CD4-positive, alpha-beta T cell treated with Interleukin-4 for 1 hour (primary cell): ENCODE data around the gene TBC1D8.

Source experiments
- DNase-seq, 2 donors: peaks; one replicate each; pipeline ENCODE4 v3.0.0-alpha.2; 2020 to 2022

The TBC1D8 gene

DNA sequence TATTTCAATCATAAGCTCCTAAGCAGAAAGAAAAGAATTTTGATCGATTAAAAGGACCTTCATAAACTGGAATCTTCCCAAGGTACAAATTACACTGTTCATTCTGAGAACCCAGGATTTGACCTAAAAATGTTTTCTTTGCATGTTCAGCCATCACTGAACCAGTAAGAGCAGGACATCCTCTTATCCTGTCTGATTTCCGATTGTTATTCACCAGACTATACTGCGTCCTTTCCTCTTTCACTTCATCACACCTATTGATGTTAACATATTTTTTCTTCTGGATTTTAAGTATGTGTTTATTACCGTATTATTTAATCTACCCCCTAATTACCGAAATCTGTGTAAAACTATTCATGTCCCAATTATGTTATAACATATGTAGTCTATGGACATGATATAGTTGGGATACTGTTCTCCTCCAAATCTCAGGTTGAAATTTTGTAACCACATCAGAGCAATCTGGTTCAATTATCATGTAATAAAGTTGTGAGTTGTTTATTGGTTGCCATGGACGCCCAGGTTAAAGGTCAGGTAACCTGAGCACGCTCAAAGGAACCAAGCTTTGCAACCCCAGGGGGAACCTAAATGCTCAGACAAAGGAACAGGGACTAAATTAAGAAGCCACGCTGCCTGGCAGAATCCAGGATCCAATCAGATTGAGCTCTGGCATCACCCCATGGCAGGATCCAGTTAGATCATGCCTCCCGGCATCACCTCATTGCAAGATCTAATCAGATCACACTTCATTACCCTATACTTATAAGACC is 11.6 kb upstream of the TBC1D8 start:
- no peak for DNase-seq

GRCh38 chr2:101161658-101162057 is 10.5 kb upstream of the TBC1D8 start:
- DNase-seq: no peak

- DNase-seq: no peak
These were observed 9.3 kb upstream of the TBC1D8 start for GRCh38 chr2:101160454-101160853.

DNA sequence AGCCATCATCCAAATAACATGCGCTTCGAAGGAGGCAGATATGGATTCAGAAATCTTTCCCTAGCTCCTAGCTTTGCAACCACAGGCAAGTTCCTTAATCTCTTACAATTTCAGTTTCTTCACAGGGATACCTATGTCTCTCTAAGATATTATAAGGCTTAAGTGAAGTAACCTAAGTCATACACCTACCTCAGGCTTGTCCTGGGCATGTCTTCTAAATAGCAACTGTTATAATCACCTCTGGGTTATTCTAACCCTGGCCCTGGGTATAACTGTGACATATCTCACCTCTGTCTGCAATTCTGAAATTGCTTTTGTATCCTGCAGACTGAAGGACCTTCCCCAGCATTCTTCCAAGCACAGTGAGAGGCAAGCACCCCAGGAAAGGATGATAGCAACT is 8.3 kb upstream of the TBC1D8 start:
- no peak for DNase-seq

DNA sequence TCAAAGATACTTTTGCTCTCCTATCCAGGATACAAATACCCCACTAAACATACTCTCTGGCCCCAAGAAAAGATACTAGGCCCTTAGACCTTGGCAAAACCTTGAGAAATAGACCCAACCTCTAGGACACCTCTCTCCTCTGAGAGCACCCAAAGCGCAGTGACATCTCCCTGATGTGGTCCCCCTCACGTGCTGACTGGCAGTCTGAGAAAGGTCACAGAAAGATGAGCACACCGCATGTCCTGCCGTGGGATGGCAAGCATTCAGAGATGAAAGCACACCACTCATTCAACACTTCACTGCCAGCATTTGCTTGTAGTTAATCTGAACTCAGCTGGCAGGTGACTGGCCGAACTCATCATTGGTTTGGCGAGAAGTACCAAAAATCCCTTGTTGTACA is 6.1 kb upstream of the TBC1D8 start:
- DNase-seq: no peak

DNA sequence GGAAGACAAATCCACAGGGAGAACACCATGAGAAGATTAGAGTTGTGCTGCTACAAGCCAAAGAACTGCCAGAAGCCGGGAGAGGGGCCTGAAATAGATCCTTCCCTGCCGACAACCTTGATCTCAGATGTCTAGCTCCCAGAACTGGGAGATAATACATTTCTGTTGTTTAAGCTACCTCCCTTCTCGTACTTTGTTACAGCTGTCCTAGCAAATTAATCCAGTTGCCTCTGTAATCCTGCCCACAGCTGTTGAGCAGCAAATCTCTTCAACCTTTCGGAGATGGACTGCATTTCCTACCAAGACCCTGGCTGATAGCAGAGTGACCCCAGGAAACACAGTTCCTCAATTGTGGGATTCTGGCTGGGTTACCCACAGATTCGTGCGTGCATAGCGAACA is 2.6 kb upstream of the TBC1D8 start:
- DNase-seq: no peak

DNA sequence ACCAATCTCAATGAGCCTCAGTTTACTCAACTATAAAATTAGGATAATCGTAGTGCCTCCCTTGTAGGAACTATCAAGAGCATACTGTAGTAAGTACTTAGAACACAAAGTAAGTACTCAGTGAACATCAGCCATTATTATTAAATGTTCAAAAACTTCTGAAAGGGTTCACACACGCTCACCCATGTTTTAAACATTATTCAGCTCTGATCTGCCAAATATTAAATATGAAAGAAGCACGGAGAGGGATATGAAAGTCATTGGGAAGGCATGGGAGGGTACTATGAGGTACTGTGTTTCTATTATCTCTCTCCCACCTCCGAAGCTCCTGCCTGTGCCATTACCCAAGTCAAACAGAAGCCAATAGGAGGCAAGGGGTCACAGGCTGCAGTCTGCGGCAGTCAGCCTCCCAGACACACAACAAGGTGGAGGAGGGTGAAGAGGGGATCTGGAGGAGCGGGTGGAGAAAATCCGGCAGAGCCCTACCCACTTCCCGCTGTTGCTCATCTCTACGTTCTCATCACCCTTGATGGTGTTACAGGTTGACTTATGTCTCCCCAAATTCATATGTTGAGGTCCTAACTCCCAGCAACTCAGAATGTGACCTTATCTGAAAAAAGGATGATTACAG is 2.0 kb upstream of the TBC1D8 start:
- DNase-seq: no peak

- DNase-seq: peak; percentile 22 to 44
These were observed 1.3 kb upstream of the TBC1D8 start for GRCh38 chr2:101152272-101153076.

DNA sequence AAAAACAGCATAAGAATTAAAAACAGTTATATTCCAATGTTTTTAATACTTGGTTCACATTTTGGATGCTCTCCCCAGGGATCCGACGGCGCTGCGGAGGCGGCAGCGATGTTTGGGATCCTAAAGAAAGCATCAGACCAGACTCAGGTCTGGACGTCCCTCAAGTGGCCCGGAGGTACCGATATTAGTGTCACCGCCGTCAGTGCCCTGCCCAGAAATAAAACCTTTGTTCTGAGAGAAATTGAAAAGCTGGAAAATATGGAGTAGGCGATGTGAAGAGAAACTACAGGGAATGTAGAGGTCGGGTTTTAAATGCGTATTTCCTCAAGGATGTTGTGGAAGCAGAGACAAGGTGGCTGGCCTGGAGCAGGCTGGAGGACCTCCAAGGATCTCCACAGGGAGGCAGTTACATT is 683 bp upstream of the TBC1D8 start:
- no peak for DNase-seq

- peak in 1 of 2 donors; percentile 12 for DNase-seq
These were observed 656 bp downstream of the TBC1D8 start for GRCh38 chr2:101150306-101151145.

GRCh38 chr2:101149241-101150192 is 1.7 kb downstream of the TBC1D8 start:
- no peak for DNase-seq

- DNase-seq: no peak
These were observed 2.4 kb downstream of the TBC1D8 start for GRCh38 chr2:101148777-101149176.

GRCh38 chr2:101147971-101148370 is 3.2 kb downstream of the TBC1D8 start:
- DNase-seq: no peak

DNA sequence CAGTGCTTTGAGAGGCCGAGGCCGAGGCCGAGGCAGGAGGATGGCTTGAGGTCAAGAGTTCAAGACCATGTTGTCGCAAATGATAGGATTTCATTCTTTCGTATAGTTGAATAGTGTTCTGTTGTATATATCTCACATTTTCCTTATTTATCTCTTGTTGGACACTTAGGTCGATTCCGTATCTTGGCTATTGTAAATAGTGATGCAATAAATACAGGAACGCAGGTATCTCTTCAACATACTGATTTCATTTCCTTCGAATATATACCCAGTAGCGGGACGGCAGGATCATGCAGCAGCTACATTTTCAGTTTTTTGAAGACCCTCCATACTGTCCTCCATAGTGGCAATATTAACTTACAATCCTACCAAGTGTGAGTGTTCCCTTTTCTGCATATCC is 4.1 kb downstream of the TBC1D8 start:
- no peak for DNase-seq

- DNase-seq: no peak
These were observed 4.6 kb downstream of the TBC1D8 start for GRCh38 chr2:101146535-101146934.

DNA sequence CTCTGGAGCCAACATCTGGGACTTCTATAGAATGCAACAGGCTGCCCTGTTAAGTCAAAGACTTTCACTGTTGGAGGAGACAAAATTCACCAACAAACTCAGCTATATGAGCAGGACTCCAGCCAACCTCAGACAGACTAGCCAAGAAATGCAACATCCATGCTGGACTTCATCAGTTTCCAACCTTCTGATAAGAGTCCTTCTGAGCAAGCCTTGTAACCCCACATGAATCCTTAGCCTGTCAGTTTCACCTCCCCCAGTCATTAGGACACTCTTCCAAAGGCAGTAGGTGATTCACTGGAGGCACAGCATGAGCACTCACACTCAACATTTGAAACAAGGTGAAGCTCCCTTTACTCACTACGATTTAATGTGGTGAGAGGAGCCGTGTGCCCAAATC is 5.8 kb downstream of the TBC1D8 start:
- no peak for DNase-seq

- no peak for DNase-seq
These were observed 9.0 kb downstream of the TBC1D8 start for GRCh38 chr2:101142163-101142562.

DNA sequence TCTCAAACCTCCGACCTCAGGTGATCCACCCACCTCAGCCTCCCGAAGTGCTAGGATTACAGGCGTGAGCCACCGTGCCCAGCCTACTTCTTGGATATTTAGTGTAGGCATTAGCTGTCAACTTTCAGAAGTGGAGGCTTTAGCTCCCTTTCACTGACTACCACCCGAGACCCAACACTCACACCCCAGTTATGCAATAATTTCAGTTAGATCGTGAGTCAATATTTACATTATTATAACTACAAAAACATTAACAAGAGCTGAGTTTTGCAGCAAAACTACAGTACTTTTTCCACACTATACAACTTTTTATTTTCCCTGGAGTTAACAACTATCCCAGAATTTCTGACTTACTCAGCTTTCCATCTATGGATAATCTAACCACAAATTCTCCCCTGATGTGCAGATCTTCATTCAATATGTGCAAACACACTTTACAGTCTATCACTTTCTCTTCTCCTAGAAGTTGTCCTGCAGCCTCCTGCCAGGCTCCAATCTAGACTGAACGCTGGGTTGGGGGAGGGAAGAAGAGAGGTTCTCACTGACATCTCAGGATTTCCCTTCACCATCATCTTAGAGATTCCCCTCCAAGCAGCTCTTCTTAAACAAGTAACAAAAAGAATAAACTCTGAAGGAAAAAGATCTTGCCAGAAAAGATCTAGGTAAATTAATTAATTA is 10.1 kb downstream of the TBC1D8 start:
- DNase-seq: no peak

DNA sequence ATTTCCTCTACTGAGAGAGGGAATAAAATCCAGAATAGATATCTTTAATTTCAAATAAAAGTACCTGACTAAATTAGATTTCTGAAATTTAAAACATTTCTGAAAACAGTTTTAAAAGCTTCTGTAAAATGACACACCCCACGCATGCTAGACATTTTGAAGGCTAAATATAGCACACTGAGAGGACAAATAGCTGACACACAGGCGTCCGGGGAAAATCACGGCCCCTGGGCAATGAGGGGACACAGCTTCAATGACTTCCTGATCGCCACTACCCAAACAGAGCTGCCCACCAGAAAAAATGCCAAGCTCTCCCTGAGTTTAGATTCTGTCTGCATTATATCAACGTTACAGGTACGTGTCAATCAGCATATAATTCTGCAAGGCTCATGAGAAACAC is 10.9 kb downstream of the TBC1D8 start:
- no peak for DNase-seq

GRCh38 chr2:101139495-101139894 is 11.7 kb downstream of the TBC1D8 start:
- no peak for DNase-seq
